HepG2 (cell line): ENCODE data around the gene PIM3. TPM values are rescaled to one million over a fixed set of nuclear protein-coding genes. Genes with fewer than 3 reads are reported as not detected.

Experiments used
- ARHGAP35 ChIP-seq: sonication (generic); formaldehyde crosslinking; IDR thresholded peaks from 2 replicates; pipeline ENCODE4 v1.9.0; 2022; ENCODE audit warnings: mild to moderate bottlenecking, inconsistent platforms, moderate library complexity, missing genetic modification reagents, borderline replicate concordance
- EZH2 ChIP-seq: conservative IDR thresholded peaks from 2 replicates; pipeline ENCODE4 v1.6.1; 2012; ENCODE audit warnings: mild to moderate bottlenecking, low read depth, low read length, moderate library complexity
- FOXC1 ChIP-seq: sonication (generic); formaldehyde crosslinking; IDR thresholded peaks from 2 replicates; pipeline ENCODE4 v1.8.0; 2022; ENCODE audit warnings: mild to moderate bottlenecking, missing genetic modification reagents, borderline replicate concordance
- FOXP4 ChIP-seq: sonication (generic); formaldehyde crosslinking; IDR thresholded peaks from 2 replicates; pipeline ENCODE4 v1.4.0; 2020; ENCODE audit warnings: missing genetic modification reagents
- HINFP ChIP-seq: sonication (generic); formaldehyde crosslinking; IDR thresholded peaks from 2 replicates; pipeline ENCODE4 v1.4.0; 2020; ENCODE audit warnings: low read depth, mild to moderate bottlenecking, missing genetic modification reagents
- IRF2 ChIP-seq: IDR thresholded peaks from 2 replicates; pipeline ENCODE4 v1.6.1; 2018; ENCODE audit warnings: missing genetic modification reagents, missing compliant biosample characterization
- JARID2 ChIP-seq: sonication (generic); formaldehyde crosslinking; IDR thresholded peaks from 2 replicates; pipeline ENCODE4 v1.8.1; 2023; ENCODE audit warnings: missing genetic modification reagents, inconsistent platforms; ENCODE audit not compliant: insufficient replicate concordance
- MATR3 ChIP-seq: sonication (generic); formaldehyde crosslinking; IDR thresholded peaks from 2 replicates; pipeline ENCODE4 v1.4.0; 2020; ENCODE audit warnings: missing genetic modification reagents
- MED1 ChIP-seq: sonication (generic); formaldehyde crosslinking; IDR thresholded peaks from 2 replicates; pipeline ENCODE4 v1.4.0; 2020; ENCODE audit warnings: missing genetic modification reagents
- MED8 ChIP-seq: sonication (generic); formaldehyde crosslinking; IDR thresholded peaks from 2 replicates; pipeline ENCODE4 v1.8.1; 2023; ENCODE audit warnings: mild to moderate bottlenecking, missing genetic modification reagents; ENCODE audit not compliant: insufficient replicate concordance
- TCF7L2 ChIP-seq: IDR thresholded peaks from 2 replicates; pipeline ENCODE4 v1.6.1; 2011; ENCODE audit warnings: mild to moderate bottlenecking, low read depth, low read length, moderate library complexity
- ZNF260 ChIP-seq: sonication (generic); formaldehyde crosslinking; IDR thresholded peaks from 2 replicates; pipeline ENCODE4 v1.4.0; 2020; ENCODE audit warnings: missing genetic modification reagents, low read depth, mild to moderate bottlenecking, borderline replicate concordance
- ZNF431 ChIP-seq: sonication (generic); formaldehyde crosslinking; IDR thresholded peaks from 2 replicates; pipeline ENCODE4 v1.9.0; 2022; ENCODE audit warnings: missing genetic modification reagents, low read depth, mild to moderate bottlenecking, borderline replicate concordance
- ZNF644 ChIP-seq: IDR thresholded peaks from 2 replicates; pipeline ENCODE4 v1.6.1; 2016; ENCODE audit warnings: low read depth
- ZNF749 ChIP-seq: sonication (generic); formaldehyde crosslinking; IDR thresholded peaks from 2 replicates; pipeline ENCODE4 v1.8.0; 2022; ENCODE audit warnings: mild to moderate bottlenecking, missing genetic modification reagents, moderate library complexity, borderline replicate concordance
- polyA plus RNA-seq, 8 experiments: library from polyadenylated mRNA; depleted of rRNA in 3 of 8; stranded (reverse) in 7 of 8; unstranded in 1 of 8; fragments of >200 nt; fragmentation: Illumina TruSeq in 4 of 8; extraction: Trizol in 4 of 8; gene quantifications; 2 replicates each; pipeline versions ENCODE4 v1.2.1 to v1.2.3, GENCODE V29; 2011 to 2016; ENCODE audit warnings: low read depth in 4 of 8, missing spikeins in 1 of 8, mixed read lengths in 1 of 8; ENCODE audit not compliant: insufficient read depth in 1 of 8
- total RNA-seq, 5 experiments: library from RNA; depleted of rRNA; stranded (reverse); fragments of >200 nt; fragmentation: Illumina TruSeq; extraction: Trizol; gene quantifications; 2 replicates each; pipeline ENCODE4 v1.2.3, GENCODE V29; 2016; ENCODE audit warnings: low read depth in 1 of 5
- TF ChIP-seq, protein P1 (sequence below): sonication (generic); formaldehyde crosslinking; IDR thresholded peaks from 2 replicates; pipeline ENCODE4 v1.4.0; 2020; ENCODE audit warnings: missing genetic modification reagents, mild to moderate bottlenecking, borderline replicate concordance
- TF ChIP-seq, protein P2 (sequence below): sonication (generic); formaldehyde crosslinking; IDR thresholded peaks from 2 replicates; pipeline ENCODE4 v1.5.0; 2020; ENCODE audit warnings: mild to moderate bottlenecking, missing genetic modification reagents, borderline replicate concordance

Gene PIM3
- total and polyA plus RNA-seq, 2 of the 13 experiments (the other 11 are each of a cell fraction or from before 2014, with no cell fraction given): 21.6 to 31.2 TPM

DNA sequence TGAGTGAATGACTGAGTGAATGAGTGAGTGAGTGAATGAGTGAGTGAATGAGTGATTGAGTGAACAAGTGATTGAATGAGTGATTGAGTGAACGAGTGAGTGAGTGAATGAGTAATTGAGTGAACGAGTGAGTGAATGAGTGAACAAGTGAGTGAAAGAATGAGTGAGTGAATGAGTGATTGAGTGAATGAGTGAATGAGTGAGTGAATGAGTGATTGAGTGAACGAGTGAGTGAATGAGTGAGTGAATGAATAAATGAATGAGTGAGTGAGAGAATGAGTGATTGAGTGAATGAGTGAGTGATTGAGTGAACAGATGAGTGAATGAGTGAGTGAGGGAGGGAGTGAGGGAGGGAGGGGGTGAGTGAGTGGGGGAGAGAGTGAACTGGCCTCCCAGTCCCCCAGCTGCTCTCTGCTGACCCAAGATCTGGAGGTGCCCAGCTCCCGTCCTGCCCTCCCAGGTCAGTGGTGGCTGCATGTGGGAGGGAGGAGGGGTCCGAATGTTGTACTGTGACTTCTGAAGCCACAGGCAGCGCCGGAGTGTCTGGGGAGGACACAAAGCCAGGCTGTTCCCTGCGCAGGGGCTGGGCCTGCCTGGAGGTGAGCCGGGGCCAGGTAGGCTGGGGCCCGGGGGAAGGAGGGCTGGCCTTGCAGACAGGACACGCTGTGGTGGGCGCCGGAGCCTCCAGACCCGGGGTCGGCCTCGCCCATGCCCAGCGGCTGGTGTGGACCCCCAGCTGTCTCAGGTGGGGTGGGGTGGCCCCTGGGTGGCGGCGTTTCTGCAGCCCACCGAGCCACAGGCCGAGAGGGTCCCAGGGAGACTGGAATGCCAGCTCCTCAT, 17.8 kb upstream of the PIM3 start (continued):
- TF ChIP-seq MED8 (CRISPR knock-in tag) (no peak), IRF2 (peak; percentile 65), EZH2 (no peak), TCF7L2 (no peak), ZNF260 (CRISPR knock-in tag) (no peak), MED1 (peak; percentile 76), FOXP4 (peak; percentile 46; the same call in 1 of the 2 replicates), ZNF431 (CRISPR knock-in tag) (0 out of 2 replicates have a peak, but pooled peaks have one; percentile 21), HINFP (no peak), MATR3 (CRISPR knock-in tag) (no peak), ARHGAP35 (CRISPR knock-in tag) (no peak), JARID2 (CRISPR knock-in tag) (no peak), ZNF644 (CRISPR knock-in tag) (no peak), ZNF749 (CRISPR knock-in tag) (peak; percentile 46; the same call in 1 of the 2 replicates), FOXC1 (no peak)
- TF ChIP-seq, protein P1, sequence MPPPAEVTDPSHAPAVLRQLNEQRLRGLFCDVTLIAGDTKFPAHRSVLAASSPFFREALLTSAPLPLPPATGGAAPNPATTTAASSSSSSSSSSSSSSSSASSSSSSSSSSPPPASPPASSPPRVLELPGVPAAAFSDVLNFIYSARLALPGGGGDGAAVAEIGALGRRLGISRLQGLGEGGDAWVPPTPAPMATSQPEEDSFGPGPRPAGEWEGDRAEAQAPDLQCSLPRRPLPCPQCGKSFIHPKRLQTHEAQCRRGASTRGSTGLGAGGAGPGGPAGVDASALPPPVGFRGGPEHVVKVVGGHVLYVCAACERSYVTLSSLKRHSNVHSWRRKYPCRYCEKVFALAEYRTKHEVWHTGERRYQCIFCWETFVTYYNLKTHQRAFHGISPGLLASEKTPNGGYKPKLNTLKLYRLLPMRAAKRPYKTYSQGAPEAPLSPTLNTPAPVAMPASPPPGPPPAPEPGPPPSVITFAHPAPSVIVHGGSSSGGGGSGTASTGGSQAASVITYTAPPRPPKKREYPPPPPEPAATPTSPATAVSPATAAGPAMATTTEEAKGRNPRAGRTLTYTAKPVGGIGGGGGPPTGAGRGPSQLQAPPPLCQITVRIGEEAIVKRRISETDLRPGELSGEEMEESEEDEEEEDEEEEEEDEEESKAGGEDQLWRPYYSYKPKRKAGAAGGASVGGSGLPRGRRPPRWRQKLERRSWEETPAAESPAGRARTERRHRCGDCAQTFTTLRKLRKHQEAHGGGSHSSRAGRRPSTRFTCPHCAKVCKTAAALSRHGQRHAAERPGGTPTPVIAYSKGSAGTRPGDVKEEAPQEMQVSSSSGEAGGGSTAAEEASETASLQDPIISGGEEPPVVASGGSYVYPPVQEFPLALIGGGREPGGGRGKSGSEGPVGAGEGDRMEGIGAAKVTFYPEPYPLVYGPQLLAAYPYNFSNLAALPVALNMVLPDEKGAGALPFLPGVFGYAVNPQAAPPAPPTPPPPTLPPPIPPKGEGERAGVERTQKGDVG (CRISPR knock-in tag): no peak
- TF ChIP-seq, protein P2, sequence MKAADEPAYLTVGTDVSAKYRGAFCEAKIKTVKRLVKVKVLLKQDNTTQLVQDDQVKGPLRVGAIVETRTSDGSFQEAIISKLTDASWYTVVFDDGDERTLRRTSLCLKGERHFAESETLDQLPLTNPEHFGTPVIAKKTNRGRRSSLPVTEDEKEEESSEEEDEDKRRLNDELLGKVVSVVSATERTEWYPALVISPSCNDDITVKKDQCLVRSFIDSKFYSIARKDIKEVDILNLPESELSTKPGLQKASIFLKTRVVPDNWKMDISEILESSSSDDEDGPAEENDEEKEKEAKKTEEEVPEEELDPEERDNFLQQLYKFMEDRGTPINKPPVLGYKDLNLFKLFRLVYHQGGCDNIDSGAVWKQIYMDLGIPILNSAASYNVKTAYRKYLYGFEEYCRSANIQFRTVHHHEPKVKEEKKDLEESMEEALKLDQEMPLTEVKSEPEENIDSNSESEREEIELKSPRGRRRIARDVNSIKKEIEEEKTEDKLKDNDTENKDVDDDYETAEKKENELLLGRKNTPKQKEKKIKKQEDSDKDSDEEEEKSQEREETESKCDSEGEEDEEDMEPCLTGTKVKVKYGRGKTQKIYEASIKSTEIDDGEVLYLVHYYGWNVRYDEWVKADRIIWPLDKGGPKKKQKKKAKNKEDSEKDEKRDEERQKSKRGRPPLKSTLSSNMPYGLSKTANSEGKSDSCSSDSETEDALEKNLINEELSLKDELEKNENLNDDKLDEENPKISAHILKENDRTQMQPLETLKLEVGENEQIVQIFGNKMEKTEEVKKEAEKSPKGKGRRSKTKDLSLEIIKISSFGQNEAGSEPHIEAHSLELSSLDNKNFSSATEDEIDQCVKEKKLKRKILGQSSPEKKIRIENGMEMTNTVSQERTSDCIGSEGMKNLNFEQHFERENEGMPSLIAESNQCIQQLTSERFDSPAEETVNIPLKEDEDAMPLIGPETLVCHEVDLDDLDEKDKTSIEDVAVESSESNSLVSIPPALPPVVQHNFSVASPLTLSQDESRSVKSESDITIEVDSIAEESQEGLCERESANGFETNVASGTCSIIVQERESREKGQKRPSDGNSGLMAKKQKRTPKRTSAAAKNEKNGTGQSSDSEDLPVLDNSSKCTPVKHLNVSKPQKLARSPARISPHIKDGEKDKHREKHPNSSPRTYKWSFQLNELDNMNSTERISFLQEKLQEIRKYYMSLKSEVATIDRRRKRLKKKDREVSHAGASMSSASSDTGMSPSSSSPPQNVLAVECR: peak; percentile 31; the same call in 1 of the 2 replicates
